Activated naive CD4-positive, alpha-beta T cell (primary cell): ENCODE data around the gene CCDC148.
"Not testable (repeated sequence)": the region's sequence is repeated elsewhere in the genome, so short reads cannot be mapped to it uniquely, and the experiment has no call there.

Source experiments
- DNase-seq, 4 experiments: peaks; one replicate each; lab custom pipeline; 2025; lab: John Stamatoyannopoulos, UW

CCDC148 gene

DNA sequence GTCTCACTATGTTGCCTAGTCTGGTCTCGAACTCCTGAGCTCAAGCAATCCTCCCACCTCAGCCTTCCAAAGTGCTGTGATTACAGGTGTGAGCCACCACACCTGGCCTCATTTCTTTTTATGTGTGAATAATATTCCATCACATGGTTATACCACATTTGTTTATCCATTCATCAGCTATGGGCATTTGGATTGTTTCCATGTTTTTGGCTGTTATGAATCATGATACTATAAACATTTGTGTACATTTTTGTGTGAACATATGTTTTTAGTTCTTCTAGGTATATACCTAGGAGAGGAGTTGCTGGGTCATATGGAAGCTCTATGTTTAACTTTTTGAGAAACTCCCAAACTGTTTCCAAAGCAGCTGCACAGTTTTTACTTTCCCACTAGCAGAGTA lies 24.6 kb upstream of the CCDC148 start:
- no peak for DNase-seq

DNA sequence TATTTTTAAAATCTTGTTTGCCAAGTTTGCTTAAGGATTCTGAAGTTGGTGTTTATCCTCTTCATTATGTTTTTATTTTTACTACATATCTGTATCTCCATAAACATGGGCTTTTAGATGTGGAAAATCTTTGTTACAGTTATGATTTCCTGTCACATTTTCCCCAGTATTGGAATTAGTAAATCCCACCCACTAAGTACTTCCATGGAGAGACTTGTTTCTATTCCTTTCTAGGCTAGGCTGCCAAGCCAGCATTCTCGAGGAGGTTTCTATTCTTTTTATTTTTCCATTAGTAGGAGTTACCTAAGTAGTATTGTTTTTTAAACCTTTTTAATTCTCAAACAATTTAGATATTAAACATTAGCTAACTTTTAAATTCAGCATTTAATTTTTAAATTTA lies 22.3 kb upstream of the CCDC148 start:
- DNase-seq: no peak

DNA sequence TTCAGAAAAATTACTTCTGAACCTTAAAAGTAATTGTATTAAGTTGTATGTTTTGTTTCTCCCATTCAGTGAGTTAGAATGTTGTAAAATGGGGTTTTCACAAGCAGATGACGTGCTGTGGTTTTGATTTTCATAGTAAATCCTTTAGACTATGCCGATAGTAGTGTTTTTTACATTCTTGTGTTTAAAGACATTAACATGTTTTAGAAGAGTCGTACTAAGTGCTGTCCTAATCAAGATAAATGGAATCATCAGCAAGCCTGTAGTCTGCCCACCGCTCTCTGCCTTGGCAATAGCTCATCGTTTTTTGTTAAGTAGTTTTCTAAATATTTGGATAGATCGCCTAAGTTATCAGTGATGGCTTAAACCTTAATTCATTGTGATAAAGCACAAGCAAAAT lies 21.7 kb upstream of the CCDC148 start:
- no peak for DNase-seq

DNA sequence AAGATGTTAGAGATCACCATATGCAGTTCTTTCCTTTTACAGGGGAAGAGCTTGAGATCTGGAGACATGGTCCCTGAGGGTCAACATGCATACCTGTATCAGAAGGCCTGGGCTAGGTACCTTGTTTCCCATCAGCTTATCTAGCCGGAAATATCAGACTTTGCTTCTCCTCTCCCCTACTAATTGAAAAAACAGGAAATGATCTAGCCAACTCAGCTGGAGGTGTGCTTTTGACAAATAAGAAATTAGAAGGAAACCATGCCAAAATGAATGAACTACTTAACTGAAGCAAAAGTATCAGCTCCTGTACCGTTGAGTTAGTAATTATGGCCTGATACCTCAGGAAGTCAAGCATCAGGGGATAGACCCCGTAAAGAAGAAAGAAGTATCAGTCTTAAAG lies 20.6 kb upstream of the CCDC148 start:
- DNase-seq: no peak

DNA sequence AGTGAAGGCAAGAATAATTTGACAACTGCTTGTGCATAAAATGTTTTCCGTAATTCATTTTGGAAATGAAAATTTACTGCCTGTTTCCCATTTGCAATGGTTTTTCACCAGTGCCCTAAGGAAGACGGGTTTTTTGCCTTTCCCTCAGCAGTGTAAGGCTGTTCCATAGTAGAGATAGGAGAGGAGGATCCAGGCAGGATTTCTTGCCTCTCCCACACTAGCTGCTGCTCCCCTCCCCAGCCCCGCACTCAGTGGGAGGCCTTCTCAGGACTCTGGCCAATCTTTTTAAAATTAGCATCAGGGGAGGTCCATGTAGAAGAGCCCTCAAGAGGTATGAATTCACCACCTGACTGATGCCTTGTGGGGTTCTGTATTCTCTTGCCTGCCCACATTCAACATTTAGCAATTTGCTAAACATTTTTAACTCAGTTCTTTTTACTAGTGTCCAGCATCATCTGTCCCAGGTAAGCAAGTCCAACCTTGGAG lies 18.0 kb upstream of the CCDC148 start:
- DNase-seq: not testable (repeated sequence)

DNA sequence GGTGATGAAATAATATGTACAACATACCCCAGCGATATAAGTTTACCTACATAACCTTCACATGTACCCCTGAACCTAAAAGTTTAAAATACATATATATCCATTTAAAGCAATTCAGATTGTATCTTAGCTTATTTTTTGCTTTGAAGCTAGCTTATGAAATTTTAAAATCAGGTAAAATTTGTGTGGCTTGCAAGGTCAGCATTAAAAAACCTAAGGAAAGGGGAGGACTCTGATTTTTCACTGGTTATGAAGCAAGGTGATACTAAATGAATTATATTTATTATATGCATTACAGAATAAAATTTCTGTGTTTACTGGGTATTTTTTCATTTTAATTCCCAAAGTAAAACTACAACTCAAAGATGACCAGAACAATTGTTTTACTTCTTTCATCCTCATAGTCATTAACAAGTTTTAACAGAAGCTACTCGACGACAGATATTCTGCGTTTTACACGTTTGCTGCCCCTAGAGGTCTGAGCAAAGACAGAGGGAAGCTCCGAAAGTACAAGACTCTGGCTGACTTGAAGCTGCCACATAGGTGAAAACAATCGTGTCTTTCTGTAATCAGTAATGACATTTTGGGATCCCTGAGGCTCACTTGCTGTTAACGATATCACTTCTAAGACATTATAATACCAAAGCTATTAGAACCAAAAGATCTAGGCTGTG lies 17.3 kb upstream of the CCDC148 start:
- DNase-seq: no peak

DNA sequence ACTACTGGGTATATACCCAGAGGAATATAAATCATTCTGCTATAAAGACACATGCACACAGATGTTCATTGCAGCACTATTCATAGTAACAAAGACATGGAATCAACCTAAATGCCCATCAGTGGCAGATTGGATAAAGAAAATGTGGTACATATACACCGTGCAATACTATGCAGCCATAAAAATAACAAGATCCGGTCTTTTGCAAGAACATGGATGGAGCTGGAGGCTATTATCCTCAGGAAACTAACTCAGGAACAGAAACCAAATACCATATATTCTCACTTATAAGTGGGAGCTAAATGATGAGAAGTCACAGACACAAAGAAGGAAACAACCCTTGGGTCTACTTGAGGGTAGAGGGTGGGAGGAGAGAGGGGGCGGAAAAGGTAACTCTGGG lies 16.7 kb upstream of the CCDC148 start:
- DNase-seq: not testable (repeated sequence)

DNA sequence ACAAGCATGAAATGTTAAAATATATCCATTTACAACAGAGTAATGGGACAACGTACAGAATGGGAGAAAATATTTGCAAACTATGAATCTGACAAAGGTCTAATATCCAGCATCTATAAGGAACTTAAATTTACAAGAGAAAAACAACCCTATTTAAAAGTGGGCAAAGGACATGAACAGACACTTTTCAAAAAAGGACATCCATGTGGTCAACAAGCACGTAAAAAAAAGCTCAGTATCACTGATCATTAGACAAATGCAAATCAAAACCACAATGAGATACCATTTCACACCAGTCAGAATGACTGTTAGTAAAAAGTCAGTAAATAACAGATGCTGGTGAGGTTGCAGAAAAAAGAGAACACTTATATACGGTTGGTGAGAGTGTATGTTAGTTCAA lies 16.3 kb upstream of the CCDC148 start:
- not testable (repeated sequence) for DNase-seq

DNA sequence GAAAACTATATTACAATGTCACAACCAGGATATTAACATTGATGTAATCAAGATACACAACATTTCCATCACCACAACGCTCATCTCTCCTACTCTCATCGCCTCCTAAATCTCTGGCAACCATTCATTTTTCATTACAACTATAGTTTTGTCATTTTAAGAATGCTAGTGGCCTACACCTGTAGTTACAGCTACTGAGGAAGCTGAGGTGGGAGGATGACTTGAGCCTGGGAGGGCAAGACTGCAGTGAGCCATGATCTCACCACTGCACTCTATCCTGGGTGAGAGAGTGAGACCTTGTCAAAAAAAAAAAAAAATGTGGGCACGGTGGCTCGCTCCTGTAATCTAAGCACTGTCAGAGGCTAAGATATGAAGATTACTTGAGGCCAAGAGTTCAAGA lies 10.7 kb upstream of the CCDC148 start:
- DNase-seq: no peak

DNA sequence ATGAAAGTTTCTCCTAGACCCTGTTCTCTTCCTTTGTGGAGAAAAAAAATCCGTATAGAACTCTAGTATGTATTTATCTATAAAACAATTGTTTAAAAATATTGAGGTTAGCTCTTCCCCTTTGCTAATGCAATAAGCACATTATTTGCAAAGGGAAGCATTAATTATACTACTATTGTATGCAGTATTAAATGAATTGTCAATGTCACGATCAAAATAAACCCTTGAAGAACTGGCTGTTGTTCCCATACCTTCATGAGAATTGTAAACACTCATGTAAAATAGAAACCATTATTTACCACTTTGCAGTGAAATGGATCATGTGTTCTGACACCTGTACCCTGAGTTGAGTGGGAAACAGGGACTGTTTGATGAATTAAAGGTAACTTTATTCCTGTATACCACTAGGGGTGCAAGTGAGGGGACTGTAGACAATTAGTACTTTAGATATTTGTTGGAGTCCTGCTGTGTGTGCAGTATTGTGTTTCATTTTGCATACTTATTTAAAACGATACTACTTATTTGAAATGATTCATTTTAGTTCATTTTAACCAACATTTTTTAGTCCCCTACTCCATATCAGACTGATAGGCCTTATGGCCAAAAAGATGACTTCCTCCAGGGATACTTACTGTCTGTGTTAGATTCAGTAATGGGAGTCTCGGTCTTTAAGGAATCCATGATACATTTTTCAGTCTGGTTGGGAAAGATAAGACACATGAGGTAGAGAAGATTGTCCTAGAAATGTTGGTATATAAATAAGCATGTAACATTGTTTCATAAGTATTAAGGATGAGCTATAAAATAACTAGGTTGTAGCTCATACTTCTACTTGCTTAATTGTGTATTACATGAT lies 8.1 kb upstream of the CCDC148 start:
- DNase-seq: no peak

DNA sequence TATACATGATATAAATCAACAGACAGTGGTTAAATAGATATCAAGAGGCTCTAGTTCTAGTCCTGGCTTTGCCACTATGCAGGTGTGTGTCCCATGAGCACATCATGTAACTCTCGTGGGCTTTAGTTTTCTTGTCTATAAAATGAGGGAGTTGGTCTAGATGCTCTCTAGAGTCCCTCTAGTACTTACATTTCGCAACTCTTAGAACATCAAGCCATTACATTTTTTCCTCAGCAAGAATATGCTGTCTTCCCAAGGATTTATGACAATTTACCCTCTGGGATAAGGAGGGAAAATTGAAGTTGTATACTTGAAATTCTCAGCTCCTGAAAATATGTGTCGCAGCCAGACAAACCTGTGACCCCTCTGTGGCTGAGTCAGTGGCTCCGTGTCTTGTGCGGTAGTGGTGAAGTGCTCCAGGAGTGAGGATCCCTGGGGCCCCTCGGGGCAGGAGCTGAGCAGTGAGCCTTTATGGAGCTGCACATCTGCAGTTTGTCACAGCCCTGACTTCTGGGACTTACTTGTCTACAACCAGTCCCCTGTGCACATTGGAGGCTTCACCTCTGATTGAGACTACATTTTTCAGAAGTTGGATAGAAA lies 7.0 kb upstream of the CCDC148 start:
- no peak for DNase-seq

DNA sequence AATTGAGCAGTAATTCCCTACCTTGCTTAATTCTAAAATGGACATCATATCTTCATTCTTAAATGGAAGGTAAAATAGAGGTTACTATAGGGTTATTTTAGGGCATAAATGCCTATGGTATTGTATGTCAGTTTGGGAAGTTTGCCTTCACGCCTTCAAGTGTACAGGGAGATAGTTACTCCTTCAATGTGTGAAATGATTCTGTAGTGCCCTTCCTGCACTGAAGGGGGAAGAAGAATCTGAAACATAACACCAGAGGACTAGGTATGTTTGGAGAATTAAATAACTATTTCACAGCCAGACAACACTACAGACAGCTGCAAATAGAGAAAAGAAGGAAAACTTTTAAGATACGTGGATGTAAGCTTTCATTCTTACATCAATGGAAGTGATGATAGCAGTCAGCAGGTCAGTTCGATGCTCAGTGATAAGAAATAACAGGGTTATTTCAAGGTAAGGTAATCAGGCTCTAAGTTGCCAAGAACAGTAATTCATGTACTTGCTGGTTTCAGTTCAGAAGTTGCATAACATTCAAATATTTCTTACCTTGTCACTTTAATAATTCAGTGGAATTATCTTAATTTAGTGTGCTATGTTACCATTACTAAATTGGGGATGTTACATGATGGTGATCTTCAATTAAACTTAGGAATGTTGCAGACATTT lies 4.2 kb upstream of the CCDC148 start:
- DNase-seq: no peak

DNA sequence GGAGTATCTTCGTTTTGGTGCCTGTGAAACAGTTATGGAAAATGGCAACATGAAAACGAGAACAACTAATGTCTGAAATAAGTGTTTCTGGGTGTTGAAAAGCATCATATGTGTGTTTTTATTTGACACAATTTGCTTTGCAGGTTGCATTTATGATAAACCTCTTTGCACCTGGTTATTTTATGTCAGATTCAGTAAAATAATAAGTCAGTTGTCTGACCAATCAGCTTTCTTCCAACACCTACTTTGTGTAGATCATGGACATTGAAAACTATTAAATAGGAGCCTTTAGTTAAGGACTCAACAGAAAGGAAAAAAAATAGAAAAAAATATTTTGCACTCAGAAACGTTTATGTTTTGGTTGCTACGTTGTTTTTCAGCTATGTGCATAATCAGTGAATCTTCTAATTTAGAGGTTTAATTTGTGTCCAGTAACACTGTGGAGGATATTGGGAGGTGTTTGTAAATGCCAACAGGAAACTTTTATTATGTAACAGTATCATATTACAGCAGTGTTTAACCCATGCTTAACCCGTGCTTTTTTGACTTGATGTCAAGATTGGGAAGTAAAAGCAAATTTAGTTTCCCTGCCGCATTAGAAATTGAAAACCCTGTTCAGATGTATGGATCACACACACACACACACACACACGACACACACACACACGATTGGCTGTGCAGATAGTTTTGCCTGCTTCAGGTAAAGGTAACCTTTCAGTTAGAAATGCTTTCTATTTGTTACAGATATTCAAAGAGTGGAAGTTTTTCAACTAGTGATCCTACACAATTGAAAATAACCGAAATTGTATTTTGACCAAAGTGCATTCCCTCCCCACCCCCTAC lies 2.8 kb upstream of the CCDC148 start:
- DNase-seq: no peak

DNA sequence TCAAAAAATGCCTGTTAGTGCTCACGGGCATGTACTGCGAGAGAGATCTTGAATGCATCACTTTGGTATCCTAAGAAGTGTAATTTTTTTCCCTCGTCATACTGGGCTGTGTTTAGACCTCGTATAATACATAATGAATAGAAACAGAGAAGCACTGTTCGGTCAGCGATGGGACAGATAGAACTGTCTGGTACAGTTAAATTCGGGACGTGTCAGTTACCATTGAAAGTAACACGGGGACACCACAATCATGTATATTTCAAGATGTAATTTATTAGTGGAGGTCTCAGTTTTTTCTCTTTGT lies 2.0 kb upstream of the CCDC148 start:
- no peak for DNase-seq

DNA sequence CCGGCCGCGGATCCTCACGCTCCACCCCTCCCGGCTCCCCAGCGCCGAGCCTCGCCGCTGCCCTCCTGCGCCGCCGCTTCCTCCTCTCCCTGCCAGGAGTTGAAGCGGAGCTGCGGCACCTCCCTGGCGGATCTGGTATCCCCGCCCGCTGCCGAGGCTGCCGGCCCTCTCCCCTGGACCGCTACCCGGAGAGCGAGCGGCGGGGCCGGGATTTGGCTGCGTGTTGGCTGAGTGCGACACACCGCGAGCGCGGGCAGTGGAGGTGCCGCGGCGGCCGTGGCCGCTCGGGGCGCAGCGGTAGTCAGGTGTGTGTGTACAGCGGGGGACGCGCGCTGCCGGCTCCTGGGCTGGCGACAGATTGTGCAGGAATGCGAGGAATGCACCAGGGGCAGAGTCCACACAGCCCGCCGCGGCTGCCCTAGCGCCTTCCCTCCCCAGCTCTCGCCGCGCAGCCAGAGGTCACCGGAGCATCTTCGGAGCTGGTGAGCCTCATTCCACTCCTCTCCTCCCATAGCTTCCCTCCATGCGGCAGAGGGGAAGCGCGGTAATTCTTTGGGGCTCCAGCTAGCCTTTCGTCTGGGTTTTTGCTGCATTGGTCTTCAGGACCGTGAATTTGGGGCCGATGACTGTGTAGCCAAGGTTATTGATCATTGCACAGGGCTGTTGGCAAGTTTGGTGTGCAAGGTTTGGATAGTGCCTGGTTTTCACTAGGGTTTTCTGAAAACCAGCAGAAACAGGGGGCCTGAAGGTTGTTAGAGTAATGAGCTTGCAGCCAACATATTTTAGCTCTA lies 1.5 kb upstream of the CCDC148 start:
- peak; percentile 23 to 41 (median 32) for DNase-seq

DNA sequence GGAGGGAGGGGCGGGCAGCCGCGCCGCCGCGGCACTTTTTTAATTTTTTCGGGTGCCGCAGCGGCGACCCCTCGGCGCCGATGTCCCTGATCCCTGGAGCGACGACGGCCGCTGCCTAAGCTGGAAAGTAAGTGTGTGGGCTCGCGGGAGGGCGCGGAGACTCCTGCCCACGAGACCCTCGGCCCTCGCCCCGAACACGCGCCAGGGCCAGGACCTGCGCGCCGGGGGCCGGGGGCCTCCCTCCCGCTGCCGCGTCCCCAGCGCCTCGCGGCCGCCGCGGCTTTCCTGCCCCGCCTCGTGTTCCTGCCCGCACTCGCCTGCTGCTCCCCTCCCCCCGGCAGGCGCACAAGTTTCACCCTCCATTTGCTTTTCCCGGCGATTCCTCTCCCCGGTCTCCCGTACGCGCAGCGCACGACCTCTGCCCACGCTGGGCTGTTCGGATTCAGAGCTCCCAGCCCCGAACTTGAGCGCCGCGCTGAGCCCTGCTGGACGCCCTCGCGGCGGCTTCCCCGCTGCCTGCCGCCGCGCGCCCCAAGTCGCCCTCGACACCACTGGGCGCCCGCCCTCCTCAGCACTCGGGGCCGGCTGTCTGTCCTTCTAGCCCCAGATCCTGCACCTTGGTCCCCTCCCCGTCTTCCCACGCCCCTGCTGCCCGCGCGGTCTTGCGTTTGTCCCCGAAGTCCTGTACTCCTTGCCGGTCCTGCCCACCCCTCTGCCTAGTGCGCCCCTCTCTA lies 706 bp upstream of the CCDC148 start:
- peak in 3 of 4 experiments; percentile 29 to 44 (median 32) for DNase-seq

DNA sequence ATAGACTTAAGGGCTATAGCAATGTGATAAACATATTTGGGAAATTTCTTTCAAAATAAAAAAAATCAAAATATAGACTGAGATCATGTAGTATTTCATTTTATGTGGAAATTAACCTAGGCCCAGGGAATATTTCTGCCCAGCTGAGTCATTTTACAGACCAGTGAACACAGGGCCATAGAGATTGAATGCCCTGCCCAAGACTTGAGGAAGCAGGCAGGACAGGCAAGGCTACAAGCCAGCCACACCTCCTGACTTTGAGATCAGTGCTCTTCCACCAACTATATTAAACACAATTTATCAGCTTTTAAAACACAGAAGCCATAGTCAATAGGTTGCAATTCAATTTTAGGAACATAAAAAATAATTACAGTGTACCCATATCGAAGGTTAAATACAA lies 12.9 kb downstream of the CCDC148 start:
- DNase-seq: no peak

DNA sequence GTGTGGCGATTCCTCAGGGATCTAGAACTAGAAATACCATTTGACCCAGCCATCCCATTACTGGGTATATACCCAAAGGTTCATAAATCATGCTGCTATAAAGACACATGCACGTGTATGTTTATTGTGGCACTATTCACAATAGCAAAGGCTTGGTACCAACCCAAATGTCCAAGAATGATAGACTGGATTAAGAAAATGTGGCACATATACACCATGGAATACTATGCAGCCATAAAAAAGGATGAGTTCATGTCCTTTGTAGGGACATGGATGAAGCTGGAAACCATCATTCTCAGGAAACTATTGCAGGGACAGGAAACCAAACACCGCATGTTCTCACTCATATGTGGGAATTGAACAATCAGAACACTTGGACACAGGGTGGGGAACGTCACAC lies 17.5 kb downstream of the CCDC148 start:
- not testable (repeated sequence) for DNase-seq

DNA sequence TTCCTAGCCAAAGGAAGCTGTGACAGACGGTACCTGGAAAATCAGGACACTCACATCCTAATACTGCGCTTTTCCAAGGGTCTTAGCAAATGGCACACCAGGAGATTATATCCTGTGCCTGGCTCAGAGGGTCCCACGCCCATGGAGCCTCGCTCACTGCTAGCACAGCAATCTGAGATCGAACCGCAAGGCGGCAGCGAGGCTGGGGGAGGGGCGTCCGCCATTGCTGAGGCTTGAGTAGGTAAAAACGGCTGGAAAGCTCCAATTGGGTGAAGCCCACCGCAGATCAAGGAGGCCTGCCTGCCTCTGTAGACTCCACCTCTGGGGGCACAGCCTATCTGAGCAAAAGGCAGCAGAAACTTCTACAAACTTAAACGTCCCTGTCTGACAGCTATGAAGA lies 22.8 kb downstream of the CCDC148 start:
- not testable (repeated sequence) for DNase-seq

DNA sequence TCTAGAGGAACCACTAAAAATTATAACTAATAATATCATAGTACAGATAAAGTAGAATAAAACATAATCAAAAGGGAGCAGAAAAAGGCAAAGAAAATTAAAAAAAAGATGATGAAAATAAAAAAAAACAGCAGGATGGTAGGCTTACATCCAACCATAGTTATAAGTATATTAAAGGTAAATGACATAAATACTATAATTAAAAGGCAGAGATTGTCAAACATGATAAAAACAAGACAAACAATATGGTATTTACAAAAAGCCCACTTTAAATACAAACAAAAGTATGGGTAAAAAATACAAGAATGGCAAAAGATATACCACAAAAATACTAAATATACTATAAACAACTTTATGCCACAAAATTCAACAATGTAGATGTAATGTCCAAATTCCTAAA lies 24.4 kb downstream of the CCDC148 start:
- DNase-seq: no peak
